ENCODE data around the gene RALGPS1. TPM values are rescaled to one million over a fixed set of nuclear protein-coding genes. Genes with fewer than 3 reads are reported as not detected.

Gene RALGPS1
- total RNA-seq, 4 donors from 2014 or later, result 4.7 to 18.1 (median 5.0) TPM

- TF ChIP-seq CTCF (IDR thresholded peaks at IDR 0.05; ENCODE audit: low read depth), result no peak
Measured at GRCh38 chr9:127079446-127080140, 165.0 kb downstream of the RALGPS1 start.

GRCh38 chr9:127081250-127082185 is 166.9 kb downstream of the RALGPS1 start:
- TF ChIP-seq CTCF (IDR thresholded peaks at IDR 0.05; ENCODE audit: low read depth), result no peak

- no peak for TF ChIP-seq CTCF (IDR thresholded peaks at IDR 0.05; ENCODE audit: low read depth)
Measured at GRCh38 chr9:127083138-127083980, 168.8 kb downstream of the RALGPS1 start.

GRCh38 chr9:127084076-127085039 is 169.8 kb downstream of the RALGPS1 start:
- TF ChIP-seq CTCF (IDR thresholded peaks at IDR 0.05; ENCODE audit: low read depth), result no peak

GRCh38 chr9:127085186-127085585 is 170.6 kb downstream of the RALGPS1 start:
- TF ChIP-seq CTCF (IDR thresholded peaks at IDR 0.05; ENCODE audit: low read depth), result no peak

- TF ChIP-seq CTCF (IDR thresholded peaks at IDR 0.05; ENCODE audit: low read depth), result no peak
Measured at GRCh38 chr9:127086771-127087170, 172.2 kb downstream of the RALGPS1 start.

All from subcutaneous adipose tissue (tissue), 4 donors.